ENCODE measurements around the gene ZCCHC24.

- TF ChIP-seq, protein P1, sequence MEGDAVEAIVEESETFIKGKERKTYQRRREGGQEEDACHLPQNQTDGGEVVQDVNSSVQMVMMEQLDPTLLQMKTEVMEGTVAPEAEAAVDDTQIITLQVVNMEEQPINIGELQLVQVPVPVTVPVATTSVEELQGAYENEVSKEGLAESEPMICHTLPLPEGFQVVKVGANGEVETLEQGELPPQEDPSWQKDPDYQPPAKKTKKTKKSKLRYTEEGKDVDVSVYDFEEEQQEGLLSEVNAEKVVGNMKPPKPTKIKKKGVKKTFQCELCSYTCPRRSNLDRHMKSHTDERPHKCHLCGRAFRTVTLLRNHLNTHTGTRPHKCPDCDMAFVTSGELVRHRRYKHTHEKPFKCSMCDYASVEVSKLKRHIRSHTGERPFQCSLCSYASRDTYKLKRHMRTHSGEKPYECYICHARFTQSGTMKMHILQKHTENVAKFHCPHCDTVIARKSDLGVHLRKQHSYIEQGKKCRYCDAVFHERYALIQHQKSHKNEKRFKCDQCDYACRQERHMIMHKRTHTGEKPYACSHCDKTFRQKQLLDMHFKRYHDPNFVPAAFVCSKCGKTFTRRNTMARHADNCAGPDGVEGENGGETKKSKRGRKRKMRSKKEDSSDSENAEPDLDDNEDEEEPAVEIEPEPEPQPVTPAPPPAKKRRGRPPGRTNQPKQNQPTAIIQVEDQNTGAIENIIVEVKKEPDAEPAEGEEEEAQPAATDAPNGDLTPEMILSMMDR (IDR thresholded peaks at IDR 0.05) = no peak
- TF ChIP-seq POLR2A (IDR thresholded peaks at IDR 0.05) = no peak
These were observed 91.3 kb downstream of the ZCCHC24 start for GRCh38 chr10:79354141-79354540.

All from testis (tissue), 2 donors.